ENCODE results near the gene CNTNAP3. TPM values are rescaled to one million over a fixed set of nuclear protein-coding genes. Genes with fewer than 3 reads are reported as not detected.
"Not testable (repeated sequence)": the region's sequence is repeated elsewhere in the genome, so short reads cannot be mapped to it uniquely, and the experiment has no call there.

The CNTNAP3 gene
- total RNA-seq: not detected

GRCh38 chr9:39287980-39288379 is at the start of gene CNTNAP3:
Gene CNTNAP3 (minus strand): TSS chr9:39288167. CDS start chr9:39288064, 103 bp downstream.
- not testable (repeated sequence) for DNase-seq, H3K27me3 Mint-ChIP-seq, H3K27ac Mint-ChIP-seq, H3K36me3 Mint-ChIP-seq, H3K9me3 Mint-ChIP-seq, H3K4me3 Mint-ChIP-seq, H3K4me1 Mint-ChIP-seq

DNA sequence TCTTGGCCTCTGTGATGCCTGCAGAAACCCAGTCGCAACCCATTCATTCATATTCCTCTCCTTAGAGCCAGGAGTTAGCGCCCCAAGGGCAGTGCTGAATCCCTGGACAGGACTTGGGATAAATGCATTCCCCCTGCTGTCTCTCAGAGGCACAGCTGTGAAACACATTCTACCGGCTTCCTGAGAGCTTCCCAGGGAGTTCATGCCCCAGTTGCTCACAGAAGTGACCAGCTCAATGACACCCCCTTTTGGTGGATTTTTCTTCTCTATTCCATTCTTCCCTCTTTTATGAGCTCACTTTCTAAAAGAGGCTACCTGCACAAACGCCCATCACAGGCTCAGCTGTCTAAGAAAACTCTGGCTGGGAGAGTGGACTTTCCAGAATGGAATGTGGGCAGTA is 8.0 kb downstream of the CNTNAP3 start:
- H3K27ac Mint-ChIP-seq, H3K27me3 Mint-ChIP-seq, H3K9me3 Mint-ChIP-seq, H3K4me3 Mint-ChIP-seq, DNase-seq, H3K4me1 Mint-ChIP-seq, H3K36me3 Mint-ChIP-seq: not testable (repeated sequence)

DNA sequence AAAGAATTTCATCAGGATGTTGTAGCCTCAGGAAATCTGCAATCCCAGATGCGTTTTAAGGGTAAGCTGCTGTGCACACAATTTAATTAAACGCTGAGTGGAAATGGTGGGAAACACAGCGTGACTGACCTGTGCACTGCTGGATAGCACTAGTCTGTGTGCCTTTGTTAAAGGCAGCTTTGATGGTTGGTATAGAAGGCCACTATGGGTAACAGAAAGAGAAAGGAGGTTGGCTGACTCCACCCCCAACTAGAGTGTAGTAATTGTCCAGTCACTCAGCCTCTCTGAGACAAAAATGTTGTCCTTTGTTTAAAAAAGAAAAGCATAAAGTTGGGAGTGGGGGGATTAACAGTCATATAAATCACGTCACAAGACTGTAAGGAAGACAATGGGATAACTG is 45.5 kb downstream of the CNTNAP3 start:
- not testable (repeated sequence) for H3K4me1 Mint-ChIP-seq, H3K27me3 Mint-ChIP-seq, H3K27ac Mint-ChIP-seq, H3K9me3 Mint-ChIP-seq, H3K4me3 Mint-ChIP-seq, H3K36me3 Mint-ChIP-seq, DNase-seq

DNA sequence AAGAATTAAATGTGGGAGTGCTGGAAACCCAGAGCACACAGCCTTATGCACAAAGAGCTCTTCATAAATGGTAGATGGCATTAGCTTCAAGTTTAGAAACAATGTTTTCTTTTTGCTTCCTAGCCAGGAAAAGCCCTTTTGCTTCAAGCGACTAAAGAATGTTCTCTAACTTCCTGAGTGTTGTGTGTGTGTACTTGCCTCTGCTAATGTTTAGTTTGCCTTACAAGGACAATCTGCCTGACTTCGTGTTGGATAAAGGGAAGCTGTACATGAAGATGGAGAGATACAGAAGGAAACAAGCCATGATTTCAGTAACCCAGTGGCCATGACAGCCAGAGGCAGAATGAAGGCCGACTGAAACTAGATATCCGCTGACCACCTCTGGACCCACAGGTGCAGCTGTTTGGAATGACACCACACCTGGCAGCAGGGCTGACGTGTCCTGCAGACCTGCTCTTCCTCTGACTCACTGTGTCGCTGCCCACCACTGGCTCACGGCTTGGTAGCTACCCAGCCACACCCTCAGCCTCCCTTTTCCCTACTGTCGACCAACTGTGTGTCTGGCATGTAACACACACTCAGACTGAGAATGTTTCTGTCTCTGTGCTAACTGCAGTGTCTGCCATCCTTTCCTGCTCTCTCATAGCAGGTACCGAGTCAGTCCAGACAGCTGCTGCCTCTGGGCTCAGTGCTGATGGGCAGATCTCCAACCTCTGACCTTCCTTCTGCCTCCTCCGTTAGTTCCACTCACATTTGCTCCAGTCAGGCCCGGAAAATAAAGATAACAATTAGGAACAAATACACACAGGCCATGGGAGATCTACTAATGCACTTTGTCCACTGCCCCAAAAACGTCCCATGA is 55.6 kb downstream of the CNTNAP3 start:
- not testable (repeated sequence) for H3K9me3 Mint-ChIP-seq, H3K4me1 Mint-ChIP-seq, DNase-seq, H3K4me3 Mint-ChIP-seq, H3K27ac Mint-ChIP-seq, H3K27me3 Mint-ChIP-seq, H3K36me3 Mint-ChIP-seq

- not testable (repeated sequence) for H3K27me3 Mint-ChIP-seq, H3K27ac Mint-ChIP-seq, H3K4me1 Mint-ChIP-seq, DNase-seq, H3K4me3 Mint-ChIP-seq, H3K9me3 Mint-ChIP-seq, H3K36me3 Mint-ChIP-seq
Measured at GRCh38 chr9:39215976-39216375, 72.0 kb downstream of the CNTNAP3 start.

DNA sequence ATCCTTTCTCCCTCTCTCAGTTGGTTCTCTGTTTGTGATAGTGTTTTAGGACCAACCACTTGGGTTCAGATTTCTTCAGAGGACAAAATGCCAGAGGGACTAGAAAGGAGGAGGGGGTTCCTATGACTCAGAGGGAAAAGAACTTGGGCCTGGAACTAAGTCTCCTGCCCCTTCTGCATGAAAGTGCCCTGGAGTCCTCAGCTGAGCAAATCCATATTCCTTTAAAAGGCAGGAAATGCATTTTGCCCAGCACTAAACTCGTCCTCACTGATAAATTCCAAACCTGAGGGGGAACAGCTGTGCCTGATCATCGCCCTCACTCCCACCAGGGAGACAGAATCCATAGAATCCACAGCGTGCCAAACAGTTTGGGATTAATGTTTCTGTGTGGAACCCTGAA is 78.2 kb downstream of the CNTNAP3 start:
- H3K4me1 Mint-ChIP-seq, H3K9me3 Mint-ChIP-seq, H3K27me3 Mint-ChIP-seq, H3K36me3 Mint-ChIP-seq, H3K27ac Mint-ChIP-seq, H3K4me3 Mint-ChIP-seq, DNase-seq: not testable (repeated sequence)

GRCh38 chr9:39206643-39207042 is 81.3 kb downstream of the CNTNAP3 start:
- H3K4me3 Mint-ChIP-seq, H3K4me1 Mint-ChIP-seq, H3K27me3 Mint-ChIP-seq, DNase-seq, H3K27ac Mint-ChIP-seq, H3K36me3 Mint-ChIP-seq, H3K9me3 Mint-ChIP-seq: not testable (repeated sequence)

DNA sequence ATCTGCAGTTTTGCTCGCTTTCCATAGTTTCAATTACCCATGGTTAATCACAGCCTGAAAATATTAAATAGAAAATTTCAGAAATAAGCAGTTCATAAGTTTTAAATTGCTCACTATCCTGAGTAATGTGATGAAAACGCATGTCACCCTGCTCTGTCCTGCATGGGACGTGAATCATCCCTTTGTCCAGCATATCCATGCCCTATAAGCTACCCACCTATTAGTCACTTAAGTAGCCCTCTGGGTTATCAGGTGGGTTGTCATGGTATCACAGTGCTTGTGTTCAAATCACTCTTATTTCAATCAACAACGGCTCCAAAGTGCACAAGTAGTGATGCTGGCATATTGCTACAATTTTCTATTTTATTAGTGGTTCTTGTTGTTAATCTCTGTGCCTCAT is 82.1 kb downstream of the CNTNAP3 start:
- not testable (repeated sequence) for H3K4me1 Mint-ChIP-seq, H3K27ac Mint-ChIP-seq, H3K9me3 Mint-ChIP-seq, H3K27me3 Mint-ChIP-seq, DNase-seq, H3K36me3 Mint-ChIP-seq, H3K4me3 Mint-ChIP-seq

- not testable (repeated sequence) for H3K4me1 Mint-ChIP-seq, H3K27ac Mint-ChIP-seq, H3K36me3 Mint-ChIP-seq, H3K9me3 Mint-ChIP-seq, H3K27me3 Mint-ChIP-seq, H3K4me3 Mint-ChIP-seq, DNase-seq
Measured at GRCh38 chr9:39200412-39200811, 87.6 kb downstream of the CNTNAP3 start.

GRCh38 chr9:39198000-39198709 is 89.8 kb downstream of the CNTNAP3 start:
- not testable (repeated sequence) for H3K27me3 Mint-ChIP-seq, H3K9me3 Mint-ChIP-seq, H3K36me3 Mint-ChIP-seq, H3K27ac Mint-ChIP-seq, DNase-seq, H3K4me1 Mint-ChIP-seq, H3K4me3 Mint-ChIP-seq

GRCh38 chr9:39171370-39171769 is 116.6 kb downstream of the CNTNAP3 start:
- not testable (repeated sequence) for H3K4me3 Mint-ChIP-seq, H3K9me3 Mint-ChIP-seq, H3K36me3 Mint-ChIP-seq, H3K4me1 Mint-ChIP-seq, DNase-seq, H3K27ac Mint-ChIP-seq, H3K27me3 Mint-ChIP-seq

- not testable (repeated sequence) for H3K9me3 Mint-ChIP-seq, H3K4me1 Mint-ChIP-seq, DNase-seq, H3K4me3 Mint-ChIP-seq, H3K36me3 Mint-ChIP-seq, H3K27me3 Mint-ChIP-seq, H3K27ac Mint-ChIP-seq
Measured at GRCh38 chr9:39157714-39158113, 130.3 kb downstream of the CNTNAP3 start.

DNA sequence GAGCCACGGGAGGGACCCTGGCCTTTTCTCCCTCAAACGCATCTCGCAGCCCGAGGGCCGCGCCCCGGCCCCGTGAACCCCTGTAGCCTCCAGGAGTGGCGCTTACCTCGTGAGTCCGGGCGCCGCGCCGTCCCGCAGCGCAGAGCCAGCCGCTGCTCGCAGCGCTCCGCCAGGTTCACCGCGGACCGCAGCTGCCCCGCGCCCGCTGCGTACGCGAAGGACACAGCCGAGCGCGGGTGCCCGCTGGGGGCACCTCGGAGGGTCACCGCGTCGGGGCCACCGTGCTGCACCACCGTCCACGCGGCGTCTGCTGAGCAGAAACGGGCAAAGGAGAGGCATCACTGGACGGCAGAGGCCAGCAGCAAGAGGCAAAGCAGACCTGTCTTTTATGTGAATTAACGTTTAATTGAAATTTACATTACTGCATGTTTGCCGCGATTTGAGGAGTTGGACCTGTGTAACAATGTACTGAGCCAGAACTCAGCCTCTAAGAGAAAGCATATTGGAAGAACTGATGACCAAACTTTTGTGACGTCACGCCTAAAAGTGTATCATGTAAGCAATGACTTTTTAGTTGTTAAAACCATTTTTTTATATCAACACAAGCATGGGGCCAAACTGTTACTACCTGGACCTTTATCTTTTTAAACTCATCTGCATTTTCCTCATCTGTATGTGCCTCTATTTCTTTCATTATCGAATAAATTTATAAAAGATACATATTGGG is 155.0 kb downstream of the CNTNAP3 start:
- not testable (repeated sequence) for H3K27me3 Mint-ChIP-seq, H3K4me1 Mint-ChIP-seq, H3K36me3 Mint-ChIP-seq, H3K9me3 Mint-ChIP-seq, H3K27ac Mint-ChIP-seq, DNase-seq, H3K4me3 Mint-ChIP-seq

- H3K36me3 Mint-ChIP-seq, H3K27ac Mint-ChIP-seq, H3K4me1 Mint-ChIP-seq, DNase-seq, H3K27me3 Mint-ChIP-seq, H3K4me3 Mint-ChIP-seq, H3K9me3 Mint-ChIP-seq: not testable (repeated sequence)
Measured at GRCh38 chr9:39121401-39121800, 166.6 kb downstream of the CNTNAP3 start.

- not testable (repeated sequence) for H3K36me3 Mint-ChIP-seq, H3K27me3 Mint-ChIP-seq, H3K4me1 Mint-ChIP-seq, H3K27ac Mint-ChIP-seq, DNase-seq, H3K4me3 Mint-ChIP-seq, H3K9me3 Mint-ChIP-seq
Measured at GRCh38 chr9:39111746-39112145, 176.2 kb downstream of the CNTNAP3 start.
